RWPE2 (cell line): ENCODE results near the gene CPSF4L.

Source experiments
- ATAC-seq: fragments of 200-7000 bp; cut with Tn5 transposase; 3 replicates; pipeline ENCODE4 v1.9.1; 2021; ENCODE audit warnings: low read depth
- DNase-seq: peaks from one replicate; pipeline ENCODE4 v3.0.0-alpha.2; 2020; ENCODE audit warnings: low spot score
- H3K27ac ChIP-seq: fragments of 450-650 bp; 2 replicates; pipeline ENCODE4 v1.5.1; 2017; ENCODE audit warnings: mild to moderate bottlenecking; ENCODE audit not compliant: poor library complexity, severe bottlenecking
- H3K27me3 ChIP-seq: fragments of 250-450 bp; sonication (Bioruptor Pico); 2 replicates; pipeline ENCODE4 v1.5.1; 2021; ENCODE audit warnings: mild to moderate bottlenecking, moderate library complexity; ENCODE audit not compliant: insufficient read depth, poor library complexity, severe bottlenecking
- H3K36me3 ChIP-seq: fragments of 250-450 bp; sonication (Bioruptor Pico); 2 replicates; pipeline ENCODE4 v1.5.1; 2020; ENCODE audit warnings: low read depth, mild to moderate bottlenecking, moderate library complexity
- H3K4me1 ChIP-seq: fragments of 250-450 bp; sonication (Bioruptor Pico); 2 replicates; pipeline ENCODE4 v1.5.1; 2021; ENCODE audit warnings: mild to moderate bottlenecking, moderate library complexity; ENCODE audit not compliant: insufficient read depth, poor library complexity, severe bottlenecking
- H3K4me3 ChIP-seq: fragments of 250-450 bp; sonication (Bioruptor Pico); 2 replicates; pipeline ENCODE4 v1.5.1; 2021; ENCODE audit warnings: mild to moderate bottlenecking, moderate library complexity; ENCODE audit not compliant: severe bottlenecking
- H3K9me3 ChIP-seq: fragments of 250-450 bp; sonication (Bioruptor Pico); 2 replicates; pipeline ENCODE4 v1.5.1; 2021; ENCODE audit warnings: mild to moderate bottlenecking, moderate library complexity; ENCODE audit not compliant: severe bottlenecking
- CTCF ChIP-seq: fragments of 450-650 bp; IDR thresholded peaks from one replicate; pipeline ENCODE4 v1.5.1; 2017; ENCODE audit warnings: mild to moderate bottlenecking, moderate library complexity; ENCODE audit not compliant: poor library complexity, severe bottlenecking

The CPSF4L gene

GRCh38 chr17:73199751-73200317 is 61.8 kb downstream of the CPSF4L start:
- ATAC-seq = no peak

GRCh38 chr17:73198930-73199260 is 62.8 kb downstream of the CPSF4L start:
- Histone ChIP-seq H3K4me1 (peaks cover 7% of the 10 kb centered on the region), H3K4me3 (no peak overlapping the region), H3K27ac (no peak overlapping the region), H3K9me3 (no peaks in the 10 kb centered on the region), H3K27me3 (no peaks in the 10 kb centered on the region), H3K36me3 (peaks cover 93% of the 10 kb centered on the region)
- DNase-seq = peak; percentile 33
- no peak for ATAC-seq
- TF ChIP-seq CTCF = no peak

More at GRCh38 chr17:73199751-73200317, 61.8 kb downstream of the CPSF4L start:
- Histone ChIP-seq H3K4me1 (peaks cover 3% of the 10 kb centered on the region), H3K27ac (no peak overlapping the region), H3K4me3 (no peak overlapping the region), H3K9me3 (no peaks in the 10 kb centered on the region), H3K36me3 (peaks cover 97% of the 10 kb centered on the region), H3K27me3 (no peaks in the 10 kb centered on the region)
- no peak for DNase-seq
- no peak for TF ChIP-seq CTCF
